HepG2 (cell line): ENCODE data around the gene SYNGR1. TPM values are rescaled to one million over a fixed set of nuclear protein-coding genes. Genes with fewer than 3 reads are reported as not detected.

ENCODE experiments used
- ATAC-seq: fragments of 200-7000 bp; cut with Tn5 transposase; 3 replicates; pipeline ENCODE4 v1.9.1; 2020; ENCODE audit warnings: mild to moderate bottlenecking, moderate library complexity
- BruUV-seq: library from RNA; stranded (reverse); fragments of 400-500 nt; replicated peaks from 2 replicates; lab custom pipeline; 2021; lab: Mats Ljungman, UMichigan
- CTCF ChIA-PET: fragments of 300-600 bp; formaldehyde crosslinking; extraction: SDS; loops from one replicate; lab custom pipeline; 2021; ENCODE audit warnings: low total read pairs, inconsistent platforms, low intra/inter-chr PET ratio; lab: Yijun Ruan, JAX
- POLR2A ChIA-PET: fragments of 350-600 bp; sonication (Branson Sonifier 250); formaldehyde crosslinking; loops from one replicate; lab custom pipeline; 2020; ENCODE audit warnings: antibody characterized with exemption, inconsistent platforms; lab: Yijun Ruan, JAX
- DNase-seq: peaks from one replicate; pipeline ENCODE4 v3.0.0-alpha.2; 2015; ENCODE audit warnings: low spot score
- FAIRE-seq: peaks from 3 replicates; lab custom pipeline; 2011; peaks lifted over from hg19 to GRCh38; lab: Jason Lieb, UNC
- H2AFZ ChIP-seq: one replicate; pipeline ENCODE4 v1.6.1; 2011; ENCODE audit warnings: low read length, inconsistent platforms
- H3K27ac ChIP-seq: fragments of 300-600 bp; 3 replicates; pipeline ENCODE4 v1.8.0; 2011; ENCODE audit warnings: mixed run types, mild to moderate bottlenecking, mixed read lengths, low read length, inconsistent platforms; ENCODE audit not compliant: insufficient read depth; ENCODE audit errors: extremely low read length
- H3K27me3 ChIP-seq, 2 experiments: fragments of 200-600 bp in 1 of 2; 2 replicates in 1 of 2; 3 replicates in 1 of 2; pipeline versions ENCODE4 v1.6.0 to v1.8.0; 2011; ENCODE audit warnings: low read length in 2 of 2, mild to moderate bottlenecking in 2 of 2, moderate library complexity in 2 of 2, inconsistent platforms in 1 of 2; ENCODE audit not compliant: insufficient read depth in 2 of 2, control insufficient read depth in 1 of 2
- H3K36me3 ChIP-seq, 2 experiments: fragments of 200-600 bp in 1 of 2; replicated peaks in 1 of 2; 2 replicates in 1 of 2; 3 replicates in 1 of 2; pipeline versions ENCODE4 v1.5.1 to v1.8.0; 2011; ENCODE audit warnings: low read length in 2 of 2, inconsistent platforms in 1 of 2; ENCODE audit not compliant: insufficient read depth in 2 of 2, control insufficient read depth in 1 of 2
- H3K4me1 ChIP-seq: 2 replicates; pipeline ENCODE4 v1.5.1; 2012; ENCODE audit warnings: low read length, inconsistent platforms; ENCODE audit not compliant: insufficient read depth
- H3K4me2 ChIP-seq: 2 replicates; pipeline ENCODE4 v1.6.0; 2011; ENCODE audit warnings: low read depth, low read length, inconsistent platforms
- H3K4me3 ChIP-seq, 3 experiments: fragments of 200-600 bp in 1 of 3; sonication (generic), shearing (Covaris generic) in 1 of 3; replicated peaks in 1 of 3; 2 replicates each; pipeline ENCODE4 v1.5.1; 2011 to 2016; ENCODE audit warnings: low read length in 3 of 3, inconsistent platforms in 2 of 3, low read depth in 2 of 3, mild to moderate bottlenecking in 2 of 3, control low read depth in 1 of 3, mixed read lengths in 1 of 3; ENCODE audit not compliant: insufficient read depth in 1 of 3
- H3K79me2 ChIP-seq: one replicate; pipeline ENCODE4 v1.6.1; 2011; ENCODE audit warnings: low read length, inconsistent platforms; ENCODE audit not compliant: insufficient read depth
- H3K9ac ChIP-seq: 2 replicates; pipeline ENCODE4 v1.6.0; 2011; ENCODE audit warnings: mild to moderate bottlenecking, low read depth, low read length, inconsistent platforms; ENCODE audit not compliant: insufficient read depth
- H3K9me3 ChIP-seq: 2 replicates; pipeline ENCODE4 v1.5.1; 2012; ENCODE audit warnings: mild to moderate bottlenecking, low read length
- H4K20me1 ChIP-seq: 2 replicates; pipeline ENCODE4 v1.6.0; 2011; ENCODE audit warnings: inconsistent platforms, mild to moderate bottlenecking, low read length, moderate library complexity; ENCODE audit not compliant: insufficient read depth
- ARHGAP35 ChIP-seq: sonication (generic); formaldehyde crosslinking; IDR thresholded peaks from 2 replicates; pipeline ENCODE4 v1.9.0; 2022; ENCODE audit warnings: mild to moderate bottlenecking, inconsistent platforms, moderate library complexity, missing genetic modification reagents, borderline replicate concordance
- FOSL1 ChIP-seq: sonication (generic); formaldehyde crosslinking; IDR thresholded peaks from 2 replicates; pipeline ENCODE4 v1.9.0; 2021; ENCODE audit warnings: missing genetic modification reagents, borderline replicate concordance
- PLSCR1 ChIP-seq: sonication (generic); formaldehyde crosslinking; IDR thresholded peaks from 2 replicates; pipeline ENCODE4 v1.5.0; 2020; ENCODE audit warnings: missing genetic modification reagents, mild to moderate bottlenecking, borderline replicate concordance
- ZBTB2 ChIP-seq: sonication (generic); formaldehyde crosslinking; IDR thresholded peaks from 2 replicates; pipeline ENCODE4 v1.8.0; 2022; ENCODE audit warnings: low read depth, missing genetic modification reagents
- ZFP36L1 ChIP-seq: sonication (generic); formaldehyde crosslinking; IDR thresholded peaks from 2 replicates; pipeline ENCODE4 v1.8.0; 2022; ENCODE audit warnings: mild to moderate bottlenecking, missing genetic modification reagents, moderate library complexity
- ZFP90 ChIP-seq: sonication (generic); formaldehyde crosslinking; IDR thresholded peaks from 2 replicates; pipeline ENCODE4 v1.8.0; 2022; ENCODE audit warnings: missing genetic modification reagents, mild to moderate bottlenecking, inconsistent platforms, borderline replicate concordance
- ZMYM3 ChIP-seq: sonication (generic); formaldehyde crosslinking; IDR thresholded peaks from 2 replicates; pipeline ENCODE4 v1.5.1; 2020; ENCODE audit warnings: mild to moderate bottlenecking, missing genetic modification reagents
- ZNF354B ChIP-seq: sonication (generic); formaldehyde crosslinking; IDR thresholded peaks from 2 replicates; pipeline ENCODE4 v1.8.0; 2022; ENCODE audit warnings: mild to moderate bottlenecking, missing genetic modification reagents
- ZNF562 ChIP-seq: sonication (generic); formaldehyde crosslinking; IDR thresholded peaks from 2 replicates; pipeline ENCODE4 v1.8.0; 2022; ENCODE audit warnings: missing genetic modification reagents, borderline replicate concordance
- ZNF891 ChIP-seq: sonication (generic); formaldehyde crosslinking; IDR thresholded peaks from 2 replicates; pipeline ENCODE4 v1.5.0; 2020; ENCODE audit warnings: mild to moderate bottlenecking, missing genetic modification reagents
- ZXDC ChIP-seq: sonication (generic); formaldehyde crosslinking; IDR thresholded peaks from 2 replicates; pipeline ENCODE4 v1.5.0; 2020; ENCODE audit warnings: mild to moderate bottlenecking, missing genetic modification reagents
- WGBS: methylation state at CpG from one replicate; pipeline ENCODE4 v1.1.6; 2017; ENCODE audit warnings: low lambda C conversion rate; 5-methylcytosine and 5-hydroxymethylcytosine counted together
- in situ Hi-C: cut with HindIII; loops from 2 replicates; pipeline ENCODE4 v1.10.0; 2017; ENCODE audit warnings: low pct_unique_long_range_greater_than_20kb; ENCODE audit not compliant: extremely low pct_ligation_motif_present
- intact Hi-C: fragments of 100-400 bp; cut with micrococcal nuclease; formaldehyde crosslinking; loops from one replicate; pipeline ENCODE4 v1.10.0; 2022; ENCODE audit not compliant: unreplicated experiment
- polyA plus RNA-seq, 8 experiments: library from polyadenylated mRNA; depleted of rRNA in 3 of 8; stranded (reverse) in 7 of 8; unstranded in 1 of 8; fragments of >200 nt; fragmentation: Illumina TruSeq in 4 of 8; extraction: Trizol in 4 of 8; gene quantifications; 2 replicates each; pipeline versions ENCODE4 v1.2.1 to v1.2.3, GENCODE V29; 2011 to 2016; ENCODE audit warnings: low read depth in 4 of 8, missing spikeins in 1 of 8, mixed read lengths in 1 of 8; ENCODE audit not compliant: insufficient read depth in 1 of 8
- total RNA-seq, 5 experiments: library from RNA; depleted of rRNA; stranded (reverse); fragments of >200 nt; fragmentation: Illumina TruSeq; extraction: Trizol; gene quantifications; 2 replicates each; pipeline ENCODE4 v1.2.3, GENCODE V29; 2016; ENCODE audit warnings: low read depth in 1 of 5

The SYNGR1 gene
- total and polyA plus RNA-seq, 2 of the 13 experiments (the other 11 are each of a cell fraction or from before 2014, with no cell fraction given) = 0.27 to 2.7 TPM

GRCh38 chr22:39362932-39363331 lies 13.1 kb downstream of the SYNGR1 start:
- no peak for FAIRE-seq
- ChIA-PET CTCF (no interaction called here), POLR2A (no interaction called here)
- no peak for TF ChIP-seq ZFP90 (CRISPR knock-in tag)
- no peak for TF ChIP-seq ZMYM3
- TF ChIP-seq ZNF354B (CRISPR knock-in tag) = no peak
- TF ChIP-seq ZNF891 (CRISPR knock-in tag) = no peak
- TF ChIP-seq ZFP36L1 (CRISPR knock-in tag) = no peak
- TF ChIP-seq PLSCR1 (CRISPR knock-in tag) = no peak
- no peak for TF ChIP-seq ZNF562
- TF ChIP-seq ZXDC = no peak
- no peak for TF ChIP-seq FOSL1
- no peak for TF ChIP-seq ARHGAP35 (CRISPR knock-in tag)
- no peak for TF ChIP-seq ZBTB2 (CRISPR knock-in tag)
- peaks cover 0 to 10% of the 10 kb centered on the region in 2 experiments; a peak in 3 of 5 replicates for H3K27me3 ChIP-seq
- no peak overlapping the region for H3K27ac ChIP-seq
- in situ Hi-C loops (no loop called here), intact Hi-C loops (no loop called here)
- no peak for DNase-seq
- H2AFZ ChIP-seq = no peak overlapping the region
- no peak overlapping the region for H3K4me3 ChIP-seq
- 22% methylated on average over 4 of the region's 4 CpGs for WGBS
- H3K4me1 ChIP-seq = peaks cover 25% of the 10 kb centered on the region
- H3K79me2 ChIP-seq = no peaks in the 10 kb centered on the region
- H4K20me1 ChIP-seq = no peaks in the 10 kb centered on the region
- no peak for ATAC-seq
- H3K9ac ChIP-seq = no peak overlapping the region
- H3K9me3 ChIP-seq = no peaks in the 10 kb centered on the region
- H3K36me3 ChIP-seq = no peaks in the 10 kb centered on the region
- no peak overlapping the region for H3K4me2 ChIP-seq
- no TSS peak for BruUV-seq
